IMR-90 (cell line): ENCODE data around the gene CROCC. TPM values are rescaled to one million over a fixed set of nuclear protein-coding genes. Genes with fewer than 3 reads are reported as not detected.

Experiments used
- ATAC-seq: fragments of 200-7000 bp; cut with Tn5 transposase; 2 replicates; pipeline ENCODE4 v1.9.1; 2020; ENCODE audit warnings: low read depth, mild to moderate bottlenecking, moderate library complexity
- BruUV-seq: library from RNA; stranded (reverse); fragments of 400-500 nt; replicated peaks from 2 replicates; lab custom pipeline; 2021; lab: Mats Ljungman, UMichigan
- CTCF ChIA-PET: fragments of 300-600 bp; formaldehyde crosslinking; extraction: SDS; loops from one replicate; lab custom pipeline; 2021; ENCODE audit warnings: antibody characterized with exemption; lab: Yijun Ruan, JAX
- POLR2A ChIA-PET: fragments of 300-600 bp; sonication (Branson Sonifier 250); formaldehyde crosslinking; loops from one replicate; lab custom pipeline; 2022; ENCODE audit warnings: antibody characterized with exemption; ENCODE audit not compliant: unreplicated experiment; lab: Charles Lee
- DNase-seq: peaks from one replicate; pipeline ENCODE4 v3.0.0; 2013
- H2AFZ ChIP-seq: replicated peaks from 2 replicates; pipeline ENCODE3; 2013; ENCODE audit warnings: low read length, mild to moderate bottlenecking; ENCODE audit not compliant: poor library complexity
- H2AK5ac ChIP-seq: 2 replicates; pipeline ENCODE4 v1.6.1; 2013; ENCODE audit warnings: low read depth, low read length, inconsistent platforms
- H2AK9ac ChIP-seq: replicated peaks from 2 replicates; pipeline ENCODE3; 2013; ENCODE audit warnings: mild to moderate bottlenecking, low read depth, low read length, moderate library complexity; ENCODE audit not compliant: poor library complexity
- H2BK120ac ChIP-seq: 2 replicates; pipeline ENCODE4 v1.6.1; 2013; ENCODE audit warnings: low read depth, low read length, inconsistent platforms
- H2BK15ac ChIP-seq: 3 replicates; pipeline ENCODE4 v1.6.1; 2013; ENCODE audit warnings: low read depth, low read length, inconsistent platforms
- H2BK20ac ChIP-seq: 2 replicates; pipeline ENCODE4 v1.6.1; 2013; ENCODE audit warnings: low read depth, mild to moderate bottlenecking, inconsistent platforms, low read length, moderate library complexity
- H2BK5ac ChIP-seq: 2 replicates; pipeline ENCODE4 v1.6.1; 2013; ENCODE audit warnings: mild to moderate bottlenecking, low read depth, low read length, inconsistent platforms; ENCODE audit not compliant: poor library complexity, severe bottlenecking
- H3K14ac ChIP-seq: replicated peaks from 2 replicates; pipeline ENCODE4 v1.6.1; 2013; ENCODE audit warnings: low read depth, low read length, inconsistent platforms
- H3K18ac ChIP-seq: 2 replicates; pipeline ENCODE4 v1.6.1; 2013; ENCODE audit warnings: low read depth, low read length, control low read depth
- H3K23ac ChIP-seq: 2 replicates; pipeline ENCODE4 v1.6.1; 2013; ENCODE audit warnings: low read depth, low read length, inconsistent platforms
- H3K27ac ChIP-seq: 2 replicates; pipeline ENCODE4 v1.5.1; 2013; ENCODE audit warnings: mild to moderate bottlenecking, control low read depth, low read length; ENCODE audit not compliant: insufficient read depth
- H3K27me3 ChIP-seq: 2 replicates; pipeline ENCODE4 v1.6.1; 2013; ENCODE audit warnings: low read length; ENCODE audit not compliant: control insufficient read depth, insufficient read depth
- H3K36me3 ChIP-seq: 2 replicates; pipeline ENCODE4 v1.6.1; 2013; ENCODE audit warnings: low read length, mixed read lengths; ENCODE audit not compliant: control insufficient read depth, insufficient read depth
- H3K4ac ChIP-seq: 2 replicates; pipeline ENCODE4 v1.6.1; 2013; ENCODE audit warnings: low read depth, low read length, inconsistent platforms
- H3K4me1 ChIP-seq: 2 replicates; pipeline ENCODE4 v1.6.1; 2013; ENCODE audit warnings: low read length, mixed read lengths; ENCODE audit not compliant: control insufficient read depth, insufficient read depth
- H3K4me2 ChIP-seq: 2 replicates; pipeline ENCODE4 v1.6.1; 2013; ENCODE audit warnings: low read depth, mild to moderate bottlenecking, control low read depth, low read length, moderate library complexity
- H3K4me3 ChIP-seq: 2 replicates; pipeline ENCODE4 v1.5.1; 2013; ENCODE audit warnings: low read depth, mild to moderate bottlenecking, control low read depth, low read length, moderate library complexity; ENCODE audit not compliant: insufficient read depth
- H3K56ac ChIP-seq: 2 replicates; pipeline ENCODE4 v1.6.1; 2013; ENCODE audit warnings: low read length, inconsistent platforms; ENCODE audit not compliant: insufficient read depth; ENCODE audit errors: extremely low read depth
- H3K79me1 ChIP-seq, 2 experiments: 2 replicates each; pipeline ENCODE4 v1.6.1; 2013; ENCODE audit warnings: low read length in 2 of 2, inconsistent platforms in 1 of 2, low read depth in 1 of 2
- H3K9ac ChIP-seq: 2 replicates; pipeline ENCODE4 v1.6.1; 2013; ENCODE audit warnings: low read depth, low read length, control low read depth
- H3K9me1 ChIP-seq: 2 replicates; pipeline ENCODE4 v1.6.1; 2013; ENCODE audit warnings: low read length, inconsistent platforms; ENCODE audit not compliant: insufficient read depth
- H3K9me3 ChIP-seq: 2 replicates; pipeline ENCODE4 v1.6.1; 2013; ENCODE audit warnings: low read length; ENCODE audit not compliant: control insufficient read depth, insufficient read depth
- H4K20me1 ChIP-seq: 2 replicates; pipeline ENCODE4 v1.6.1; 2013; ENCODE audit warnings: low read length, inconsistent platforms; ENCODE audit not compliant: insufficient read depth
- H4K5ac ChIP-seq: 2 replicates; pipeline ENCODE4 v1.6.1; 2013; ENCODE audit warnings: mild to moderate bottlenecking, low read depth, low read length, control low read depth
- H4K8ac ChIP-seq, 2 experiments: 2 replicates each; pipeline ENCODE4 v1.6.1; 2013; ENCODE audit warnings: low read depth in 2 of 2, low read length in 2 of 2, control low read depth in 1 of 2, inconsistent platforms in 1 of 2
- H4K91ac ChIP-seq: 2 replicates; pipeline ENCODE4 v1.6.1; 2013; ENCODE audit warnings: low read depth, low read length, inconsistent platforms; ENCODE audit not compliant: insufficient read depth
- BHLHE40 ChIP-seq: fragments of 150-350 bp; IDR thresholded peaks from 2 replicates; pipeline ENCODE4 v1.6.1; 2016; ENCODE audit warnings: mild to moderate bottlenecking, low read depth, low read length
- CHD1 ChIP-seq: IDR thresholded peaks from 2 replicates; pipeline ENCODE4 v1.6.1; 2012; ENCODE audit warnings: low read depth, low read length, improper control_type of control experiment
- FOS ChIP-seq: fragments of 150-350 bp; IDR thresholded peaks from 2 replicates; pipeline ENCODE4 v1.6.1; 2016; ENCODE audit warnings: low read depth, low read length
- MAZ ChIP-seq: IDR thresholded peaks from 2 replicates; pipeline ENCODE4 v1.6.1; 2012; ENCODE audit warnings: low read depth, mild to moderate bottlenecking, low read length, improper control_type of control experiment, moderate library complexity, borderline replicate concordance
- POLR2A ChIP-seq: IDR thresholded peaks from 2 replicates; pipeline ENCODE4 v1.6.1; 2012; ENCODE audit warnings: mild to moderate bottlenecking, low read depth, low read length
- RFX5 ChIP-seq: IDR thresholded peaks from 2 replicates; pipeline ENCODE4 v1.8.0; 2012; ENCODE audit warnings: low read depth, mild to moderate bottlenecking, low read length, moderate library complexity
- WGBS, 2 experiments: methylation state at CpG; one replicate each; pipeline versions ENCODE4 v1.1.5 to v1.1.7; 2013; ENCODE audit warnings: missing lambda C conversion rate in 2 of 2; ENCODE audit not compliant: insufficient read length in 1 of 2; ENCODE audit errors: extremely low coverage in 2 of 2; 5-methylcytosine and 5-hydroxymethylcytosine counted together
- dilution Hi-C: fragments of 300-500 bp; cut with HindIII; formaldehyde crosslinking; loops from one replicate; pipeline ENCODE4 v1.14.3; 2018; ENCODE audit warnings: low sequenced_read_pairs; ENCODE audit not compliant: unreplicated experiment
- in situ Hi-C: fragments of 300-500 bp; cut with MboI; formaldehyde crosslinking; loops from 3 replicates; pipeline ENCODE4 v1.14.3; 2019; ENCODE audit warnings: low sequenced_read_pairs, inconsistent platforms, mixed read lengths
- intact Hi-C: fragments of 100-400 bp; cut with micrococcal nuclease; formaldehyde crosslinking; loops from 2 replicates; pipeline ENCODE4 v1.10.0; 2022
- polyA plus RNA-seq, 3 experiments: library from polyadenylated mRNA; depleted of rRNA; stranded (reverse); fragments of >200 nt; gene quantifications; 2 replicates each; pipeline ENCODE4 v1.2.3, GENCODE V29; 2012; ENCODE audit warnings: low replicate concordance in 1 of 3
- total RNA-seq: library from RNA; depleted of rRNA; stranded (reverse); fragments of >200 nt; gene quantifications from 2 replicates; pipeline ENCODE4 v1.2.3, GENCODE V29; 2012
- TF ChIP-seq, protein P1 (sequence below): fragments of 150-350 bp; IDR thresholded peaks from 2 replicates; pipeline ENCODE4 v1.6.1; 2017; ENCODE audit warnings: mild to moderate bottlenecking, antibody characterized with exemption, low read length, low read depth

The CROCC gene
- total and polyA plus RNA-seq, 2 of the 4 experiments (the other 2 are of a cell fraction) = 7.5 to 13.7 TPM

DNA sequence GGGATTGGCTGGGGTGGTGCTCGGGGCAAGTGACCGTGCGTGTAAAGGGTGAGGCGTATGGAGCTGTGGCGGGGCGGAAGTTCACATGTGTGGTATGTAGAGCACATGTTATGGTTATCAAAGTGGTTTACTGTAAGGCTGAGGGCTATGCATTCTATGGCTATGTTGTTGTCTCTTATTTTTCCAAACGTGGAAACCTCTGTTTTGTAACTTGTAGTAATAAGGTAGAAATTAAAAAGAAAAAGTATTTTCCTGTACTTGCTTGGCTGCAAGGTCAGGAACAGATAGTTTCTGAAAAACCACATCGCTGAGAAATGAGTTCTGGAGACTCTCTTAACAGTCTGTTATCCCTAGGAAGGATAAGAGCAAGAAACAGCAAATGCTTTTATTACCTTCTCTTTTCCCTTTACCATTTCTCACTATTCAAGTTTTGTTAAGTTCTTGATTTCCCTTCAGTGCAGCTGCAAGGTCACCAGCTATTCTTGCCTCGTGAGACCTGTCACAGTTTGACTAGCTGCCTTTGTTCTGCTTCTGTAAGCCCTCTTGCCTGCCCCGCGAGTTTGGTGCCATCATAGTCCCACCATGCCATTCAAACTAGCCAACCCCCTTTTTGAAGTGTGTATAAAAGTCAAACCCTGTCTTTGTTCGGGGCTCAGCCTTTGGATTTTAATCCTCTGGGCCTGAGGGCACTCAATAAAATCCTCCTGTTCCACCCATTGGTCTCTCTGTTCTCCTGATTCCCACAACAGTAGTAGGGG is 16.4 kb upstream of the CROCC start:
- intact Hi-C loops = loop anchor here (1.0 kb wide), 1 partner anchor 9 kb away; no protein-coding TSS in a partner anchor
- peak overlapping the region; percentile 94 for H2AK5ac ChIP-seq
- peak overlapping the region; percentile 99 for H3K4ac ChIP-seq
- in situ Hi-C loops = no loop called here
- H3K14ac ChIP-seq = peak overlapping the region; percentile 99
- peaks cover 5% of the 10 kb centered on the region for H3K9me1 ChIP-seq
- peak overlapping the region; percentile 87 for H4K5ac ChIP-seq
- CTCF ChIA-PET = interaction anchor here (0.6 kb wide), 1 partner anchor 21 kb away, joined by 3 read pairs; no protein-coding TSS in a partner anchor
- DNase-seq = peak; percentile 96
- peaks cover 9% of the 10 kb centered on the region for H3K4me1 ChIP-seq
- peak overlapping the region; percentile 99 for H2AK9ac ChIP-seq
- H3K18ac ChIP-seq = peak overlapping the region; percentile 87
- no peaks in the 10 kb centered on the region for H3K27me3 ChIP-seq
- POLR2A ChIA-PET = interaction anchor here (0.6 kb wide), 1 partner anchor 372 kb away, joined by 4 read pairs; no protein-coding TSS in a partner anchor
- H4K91ac ChIP-seq = peak overlapping the region; percentile 100
- dilution Hi-C loops = no loop called here
- H4K8ac ChIP-seq = peak overlapping the region; percentile 64 to 99
- H3K4me3 ChIP-seq = peak overlapping the region; percentile 47
- H3K9ac ChIP-seq = peak overlapping the region; percentile 83
- BruUV-seq = TSS peak; percentile 98
- no peaks in the 10 kb centered on the region for H3K79me1 ChIP-seq
- TF ChIP-seq FOS (no peak), MAZ (peak; percentile 68), POLR2A (peak; percentile 100), RFX5 (no peak), CHD1 (peak; percentile 81; the same call in 1 of the 2 replicates), BHLHE40 (peak; percentile 60)
- TF ChIP-seq, protein P1, sequence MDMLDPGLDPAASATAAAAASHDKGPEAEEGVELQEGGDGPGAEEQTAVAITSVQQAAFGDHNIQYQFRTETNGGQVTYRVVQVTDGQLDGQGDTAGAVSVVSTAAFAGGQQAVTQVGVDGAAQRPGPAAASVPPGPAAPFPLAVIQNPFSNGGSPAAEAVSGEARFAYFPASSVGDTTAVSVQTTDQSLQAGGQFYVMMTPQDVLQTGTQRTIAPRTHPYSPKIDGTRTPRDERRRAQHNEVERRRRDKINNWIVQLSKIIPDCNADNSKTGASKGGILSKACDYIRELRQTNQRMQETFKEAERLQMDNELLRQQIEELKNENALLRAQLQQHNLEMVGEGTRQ = 0 out of 2 replicates have a peak, but pooled peaks have one; percentile 3
- peak overlapping the region; percentile 98 for H2BK20ac ChIP-seq
- H3K4me2 ChIP-seq = peak overlapping the region; percentile 73
- 10% methylated on average over 8 of the region's 12 CpGs; no CpG with 5 or more reads in 1 of the 2 experiments for WGBS, 2 experiments
- peaks cover 5% of the 10 kb centered on the region for H4K20me1 ChIP-seq
- H3K23ac ChIP-seq = peak overlapping the region; percentile 99
- no peaks in the 10 kb centered on the region for H3K36me3 ChIP-seq
- H3K9me3 ChIP-seq = no peaks in the 10 kb centered on the region
- ATAC-seq = peak; percentile 84
- peak overlapping the region; percentile 100 for H3K56ac ChIP-seq
- H2BK120ac ChIP-seq = peak overlapping the region; percentile 99
- peak overlapping the region; percentile 100 for H2AFZ ChIP-seq
- peak overlapping the region; percentile 70 for H3K27ac ChIP-seq
- peak overlapping the region; percentile 97 for H2BK5ac ChIP-seq
- H2BK15ac ChIP-seq = peak overlapping the region; percentile 23; the same call in 1 of the 3 replicates
